IMR-90 (cell line): Measurements from ENCODE around the gene CRTAP. TPM values are rescaled to one million over a fixed set of nuclear protein-coding genes. Genes with fewer than 3 reads are reported as not detected.
A peak's percentile ranks its signal among the peaks of the same experiment; 100 is the strongest.

Experiments
- ATAC-seq: fragments of 200-7000 bp; cut with Tn5 transposase; 2 replicates; pipeline ENCODE4 v1.9.1; 2020; ENCODE audit warnings: low read depth, mild to moderate bottlenecking, moderate library complexity
- BruUV-seq: library from RNA; stranded (reverse); fragments of 400-500 nt; replicated peaks from 2 replicates; lab custom pipeline; 2021; lab: Mats Ljungman, UMichigan
- CTCF ChIA-PET: fragments of 300-600 bp; formaldehyde crosslinking; extraction: SDS; loops from one replicate; lab custom pipeline; 2021; ENCODE audit warnings: antibody characterized with exemption; lab: Yijun Ruan, JAX
- POLR2A ChIA-PET: fragments of 300-600 bp; sonication (Branson Sonifier 250); formaldehyde crosslinking; loops from one replicate; lab custom pipeline; 2022; ENCODE audit warnings: antibody characterized with exemption; ENCODE audit not compliant: unreplicated experiment; lab: Charles Lee
- DNase-seq: peaks from one replicate; pipeline ENCODE4 v3.0.0; 2013
- H2AFZ ChIP-seq: replicated peaks from 2 replicates; pipeline ENCODE3; 2013; ENCODE audit warnings: low read length, mild to moderate bottlenecking; ENCODE audit not compliant: poor library complexity
- H2AK5ac ChIP-seq: 2 replicates; pipeline ENCODE4 v1.6.1; 2013; ENCODE audit warnings: low read depth, low read length, inconsistent platforms
- H2AK9ac ChIP-seq: replicated peaks from 2 replicates; pipeline ENCODE3; 2013; ENCODE audit warnings: mild to moderate bottlenecking, low read depth, low read length, moderate library complexity; ENCODE audit not compliant: poor library complexity
- H2BK120ac ChIP-seq: 2 replicates; pipeline ENCODE4 v1.6.1; 2013; ENCODE audit warnings: low read depth, low read length, inconsistent platforms
- H2BK15ac ChIP-seq: 3 replicates; pipeline ENCODE4 v1.6.1; 2013; ENCODE audit warnings: low read depth, low read length, inconsistent platforms
- H2BK20ac ChIP-seq: 2 replicates; pipeline ENCODE4 v1.6.1; 2013; ENCODE audit warnings: low read depth, mild to moderate bottlenecking, inconsistent platforms, low read length, moderate library complexity
- H2BK5ac ChIP-seq: 2 replicates; pipeline ENCODE4 v1.6.1; 2013; ENCODE audit warnings: mild to moderate bottlenecking, low read depth, low read length, inconsistent platforms; ENCODE audit not compliant: poor library complexity, severe bottlenecking
- H3K14ac ChIP-seq: replicated peaks from 2 replicates; pipeline ENCODE4 v1.6.1; 2013; ENCODE audit warnings: low read depth, low read length, inconsistent platforms
- H3K18ac ChIP-seq: 2 replicates; pipeline ENCODE4 v1.6.1; 2013; ENCODE audit warnings: low read depth, low read length, control low read depth
- H3K23ac ChIP-seq: 2 replicates; pipeline ENCODE4 v1.6.1; 2013; ENCODE audit warnings: low read depth, low read length, inconsistent platforms
- H3K27ac ChIP-seq: 2 replicates; pipeline ENCODE4 v1.5.1; 2013; ENCODE audit warnings: mild to moderate bottlenecking, control low read depth, low read length; ENCODE audit not compliant: insufficient read depth
- H3K27me3 ChIP-seq: 2 replicates; pipeline ENCODE4 v1.6.1; 2013; ENCODE audit warnings: low read length; ENCODE audit not compliant: control insufficient read depth, insufficient read depth
- H3K36me3 ChIP-seq: 2 replicates; pipeline ENCODE4 v1.6.1; 2013; ENCODE audit warnings: low read length, mixed read lengths; ENCODE audit not compliant: control insufficient read depth, insufficient read depth
- H3K4ac ChIP-seq: 2 replicates; pipeline ENCODE4 v1.6.1; 2013; ENCODE audit warnings: low read depth, low read length, inconsistent platforms
- H3K4me1 ChIP-seq: 2 replicates; pipeline ENCODE4 v1.6.1; 2013; ENCODE audit warnings: low read length, mixed read lengths; ENCODE audit not compliant: control insufficient read depth, insufficient read depth
- H3K4me2 ChIP-seq: 2 replicates; pipeline ENCODE4 v1.6.1; 2013; ENCODE audit warnings: low read depth, mild to moderate bottlenecking, control low read depth, low read length, moderate library complexity
- H3K4me3 ChIP-seq: 2 replicates; pipeline ENCODE4 v1.5.1; 2013; ENCODE audit warnings: low read depth, mild to moderate bottlenecking, control low read depth, low read length, moderate library complexity; ENCODE audit not compliant: insufficient read depth
- H3K56ac ChIP-seq: 2 replicates; pipeline ENCODE4 v1.6.1; 2013; ENCODE audit warnings: low read length, inconsistent platforms; ENCODE audit not compliant: insufficient read depth; ENCODE audit errors: extremely low read depth
- H3K79me1 ChIP-seq, 2 experiments: 2 replicates each; pipeline ENCODE4 v1.6.1; 2013; ENCODE audit warnings: low read length in 2 of 2, inconsistent platforms in 1 of 2, low read depth in 1 of 2
- H3K9ac ChIP-seq: 2 replicates; pipeline ENCODE4 v1.6.1; 2013; ENCODE audit warnings: low read depth, low read length, control low read depth
- H3K9me1 ChIP-seq: 2 replicates; pipeline ENCODE4 v1.6.1; 2013; ENCODE audit warnings: low read length, inconsistent platforms; ENCODE audit not compliant: insufficient read depth
- H3K9me3 ChIP-seq: 2 replicates; pipeline ENCODE4 v1.6.1; 2013; ENCODE audit warnings: low read length; ENCODE audit not compliant: control insufficient read depth, insufficient read depth
- H4K20me1 ChIP-seq: 2 replicates; pipeline ENCODE4 v1.6.1; 2013; ENCODE audit warnings: low read length, inconsistent platforms; ENCODE audit not compliant: insufficient read depth
- H4K5ac ChIP-seq: 2 replicates; pipeline ENCODE4 v1.6.1; 2013; ENCODE audit warnings: mild to moderate bottlenecking, low read depth, low read length, control low read depth
- H4K8ac ChIP-seq, 2 experiments: 2 replicates each; pipeline ENCODE4 v1.6.1; 2013; ENCODE audit warnings: low read depth in 2 of 2, low read length in 2 of 2, control low read depth in 1 of 2, inconsistent platforms in 1 of 2
- H4K91ac ChIP-seq: 2 replicates; pipeline ENCODE4 v1.6.1; 2013; ENCODE audit warnings: low read depth, low read length, inconsistent platforms; ENCODE audit not compliant: insufficient read depth
- BHLHE40 ChIP-seq: fragments of 150-350 bp; IDR thresholded peaks from 2 replicates; pipeline ENCODE4 v1.6.1; 2016; ENCODE audit warnings: mild to moderate bottlenecking, low read depth, low read length
- CEBPB ChIP-seq: IDR thresholded peaks from 2 replicates; pipeline ENCODE4 v1.6.1; 2012; ENCODE audit warnings: low read depth, low read length, improper control_type of control experiment
- CHD1 ChIP-seq: IDR thresholded peaks from 2 replicates; pipeline ENCODE4 v1.6.1; 2012; ENCODE audit warnings: low read depth, low read length, improper control_type of control experiment
- CTCF ChIP-seq: conservative IDR thresholded peaks from 2 replicates; pipeline ENCODE4 v1.5.1; 2012; ENCODE audit warnings: mild to moderate bottlenecking, low read depth, low read length, improper control_type of control experiment
- ELK1 ChIP-seq: fragments of 150-350 bp; IDR thresholded peaks from 2 replicates; pipeline ENCODE4 v1.6.1; 2016; ENCODE audit warnings: low read depth, mild to moderate bottlenecking, low read length, moderate library complexity, borderline replicate concordance
- FOS ChIP-seq: fragments of 150-350 bp; IDR thresholded peaks from 2 replicates; pipeline ENCODE4 v1.6.1; 2016; ENCODE audit warnings: low read depth, low read length
- MAFK ChIP-seq: IDR thresholded peaks from 2 replicates; pipeline ENCODE4 v1.6.1; 2012; ENCODE audit warnings: low read depth, low read length, improper control_type of control experiment
- MAZ ChIP-seq: IDR thresholded peaks from 2 replicates; pipeline ENCODE4 v1.6.1; 2012; ENCODE audit warnings: low read depth, mild to moderate bottlenecking, low read length, improper control_type of control experiment, moderate library complexity, borderline replicate concordance
- MXI1 ChIP-seq: IDR thresholded peaks from 2 replicates; pipeline ENCODE4 v1.6.1; 2012; ENCODE audit warnings: low read depth, mild to moderate bottlenecking, low read length, moderate library complexity, borderline replicate concordance
- NFE2L2 ChIP-seq: fragments of 150-350 bp; IDR thresholded peaks from 2 replicates; pipeline ENCODE4 v1.6.1; 2016; ENCODE audit warnings: low read depth, mild to moderate bottlenecking, low read length
- POLR2A ChIP-seq: IDR thresholded peaks from 2 replicates; pipeline ENCODE4 v1.6.1; 2012; ENCODE audit warnings: mild to moderate bottlenecking, low read depth, low read length
- RAD21 ChIP-seq: IDR thresholded peaks from 2 replicates; pipeline ENCODE4 v1.6.1; 2012; ENCODE audit warnings: low read length, improper control_type of control experiment
- RCOR1 ChIP-seq: IDR thresholded peaks from 2 replicates; pipeline ENCODE4 v1.6.1; 2012; ENCODE audit warnings: mild to moderate bottlenecking, low read length, improper control_type of control experiment; ENCODE audit not compliant: insufficient replicate concordance
- RFX5 ChIP-seq: IDR thresholded peaks from 2 replicates; pipeline ENCODE4 v1.8.0; 2012; ENCODE audit warnings: low read depth, mild to moderate bottlenecking, low read length, moderate library complexity
- SMC3 ChIP-seq: fragments of 150-350 bp; IDR thresholded peaks from 2 replicates; pipeline ENCODE4 v1.6.1; 2016; ENCODE audit warnings: low read depth, mild to moderate bottlenecking, antibody characterized with exemption, low read length, moderate library complexity
- WGBS, 2 experiments: methylation state at CpG; one replicate each; pipeline versions ENCODE4 v1.1.5 to v1.1.7; 2013; ENCODE audit warnings: missing lambda C conversion rate in 2 of 2; ENCODE audit not compliant: insufficient read length in 1 of 2; ENCODE audit errors: extremely low coverage in 2 of 2; 5-methylcytosine and 5-hydroxymethylcytosine counted together
- dilution Hi-C: fragments of 300-500 bp; cut with HindIII; formaldehyde crosslinking; loops from one replicate; pipeline ENCODE4 v1.14.3; 2018; ENCODE audit warnings: low sequenced_read_pairs; ENCODE audit not compliant: unreplicated experiment
- in situ Hi-C: fragments of 300-500 bp; cut with MboI; formaldehyde crosslinking; loops from 3 replicates; pipeline ENCODE4 v1.14.3; 2019; ENCODE audit warnings: low sequenced_read_pairs, inconsistent platforms, mixed read lengths
- intact Hi-C: fragments of 100-400 bp; cut with micrococcal nuclease; formaldehyde crosslinking; loops from 2 replicates; pipeline ENCODE4 v1.10.0; 2022
- polyA plus RNA-seq, 3 experiments: library from polyadenylated mRNA; depleted of rRNA; stranded (reverse); fragments of >200 nt; gene quantifications; 2 replicates each; pipeline ENCODE4 v1.2.3, GENCODE V29; 2012; ENCODE audit warnings: low replicate concordance in 1 of 3
- total RNA-seq: library from RNA; depleted of rRNA; stranded (reverse); fragments of >200 nt; gene quantifications from 2 replicates; pipeline ENCODE4 v1.2.3, GENCODE V29; 2012

The CRTAP gene
- total and polyA plus RNA-seq, 2 of the 4 experiments (the other 2 are of a cell fraction) = 108 to 205 TPM

GRCh38 chr3:33114622-33115023 lies 809 bp downstream of the CRTAP start:
- no peak overlapping the region for H4K91ac ChIP-seq
- H3K23ac ChIP-seq = 0 out of 2 replicates have a peak overlapping the region, but pooled peaks have one; percentile 44
- H2AK5ac ChIP-seq = peak overlapping the region; percentile 57; the same call in 1 of the 2 replicates
- dilution Hi-C loops (no loop called here), intact Hi-C loops (loop anchor here (1.0 to 5.0 kb wide), 2 partner anchors 17 to 603 kb away; partner anchors contain the start of genes CLASP2, GLB1 and TMPPE), in situ Hi-C loops (no loop called here)
- no peak overlapping the region for H2BK15ac ChIP-seq
- no peak overlapping the region for H2BK20ac ChIP-seq
- no peak overlapping the region for H3K18ac ChIP-seq
- H3K14ac ChIP-seq = peak overlapping the region; percentile 41; the same call in 1 of the 2 replicates
- H3K9ac ChIP-seq = peak overlapping the region; percentile 49; the same call in 1 of the 2 replicates
- ATAC-seq (no peak), DNase-seq (no peak)
- peak overlapping the region; percentile 67 for H3K4ac ChIP-seq
- peak overlapping the region; percentile 95 for H2AFZ ChIP-seq
- H3K56ac ChIP-seq = 0 out of 2 replicates have a peak overlapping the region, but pooled peaks have one; percentile 49
- 79% methylated on average over 8 of the region's 14 CpGs; no CpG with 5 or more reads in 1 of the 2 experiments for WGBS, 2 experiments
- no peak overlapping the region for H2BK120ac ChIP-seq
- H3K36me3 ChIP-seq = peaks cover 2% of the 10 kb centered on the region; the same call in 1 of the 2 replicates
- no peaks in the 10 kb centered on the region for H3K27me3 ChIP-seq
- BruUV-seq = no TSS peak
- no peaks in the 10 kb centered on the region for H3K9me3 ChIP-seq
- ChIA-PET CTCF (interaction anchor here (0.9 kb wide), 1 partner anchor 13 kb away, joined by 3 read pairs; no protein-coding TSS in a partner anchor), POLR2A (no interaction called here)
- peaks cover 8% of the 10 kb centered on the region; the same call in 1 of the 2 replicates for H4K20me1 ChIP-seq
- peak overlapping the region; percentile 83 for H3K4me2 ChIP-seq
- H2BK5ac ChIP-seq = peak overlapping the region; percentile 44
- H2AK9ac ChIP-seq = peak overlapping the region; percentile 46
- H3K4me1 ChIP-seq = no peaks in the 10 kb centered on the region; the same call in 1 of the 2 replicates
- H4K8ac ChIP-seq = peak overlapping the region in 1 of 2 experiments; percentile 53; a peak in 2 of 4 replicates
- peak overlapping the region; percentile 78 for H3K4me3 ChIP-seq
- H3K9me1 ChIP-seq = peaks cover 3% of the 10 kb centered on the region; the same call in 1 of the 2 replicates
- peak overlapping the region; percentile 70; the same call in 1 of the 2 replicates for H3K27ac ChIP-seq
- H3K79me1 ChIP-seq = peaks cover 22 to 40% of the 10 kb centered on the region in 2 experiments
- no peak overlapping the region for H4K5ac ChIP-seq
- TF ChIP-seq CEBPB = no peak
- TF ChIP-seq BHLHE40 = no peak
- TF ChIP-seq MAZ = no peak
- TF ChIP-seq MXI1 = no peak
- no peak for TF ChIP-seq RCOR1
- TF ChIP-seq CHD1 = no peak
- no peak for TF ChIP-seq MAFK
- TF ChIP-seq POLR2A = no peak
- no peak for TF ChIP-seq ELK1
- TF ChIP-seq CTCF = no peak
- TF ChIP-seq RFX5 = no peak
- no peak for TF ChIP-seq FOS
- no peak for TF ChIP-seq SMC3
- no peak for TF ChIP-seq NFE2L2
- TF ChIP-seq RAD21 = no peak
